Epithelial cell of esophagus (primary cell): ENCODE data around the gene BIRC5.
A peak's percentile ranks its signal among the peaks of the same experiment; 100 is the strongest.

Experiments used
- DNase-seq: peaks from one replicate; pipeline ENCODE4 v3.0.0; 2010; ENCODE audit warnings: low read depth
- H3K4me3 ChIP-seq: 2 replicates; pipeline ENCODE4 v1.5.1; 2011; ENCODE audit warnings: mild to moderate bottlenecking, low read length, control low read depth
- TF ChIP-seq, protein P1 (sequence below): IDR thresholded peaks from 2 replicates; pipeline ENCODE4 v1.5.1; 2011; ENCODE audit warnings: low read depth, mild to moderate bottlenecking, low read length, control low read depth, inconsistent platforms; ENCODE audit not compliant: insufficient read depth; ENCODE audit errors: missing control alignments

Gene BIRC5

DNA sequence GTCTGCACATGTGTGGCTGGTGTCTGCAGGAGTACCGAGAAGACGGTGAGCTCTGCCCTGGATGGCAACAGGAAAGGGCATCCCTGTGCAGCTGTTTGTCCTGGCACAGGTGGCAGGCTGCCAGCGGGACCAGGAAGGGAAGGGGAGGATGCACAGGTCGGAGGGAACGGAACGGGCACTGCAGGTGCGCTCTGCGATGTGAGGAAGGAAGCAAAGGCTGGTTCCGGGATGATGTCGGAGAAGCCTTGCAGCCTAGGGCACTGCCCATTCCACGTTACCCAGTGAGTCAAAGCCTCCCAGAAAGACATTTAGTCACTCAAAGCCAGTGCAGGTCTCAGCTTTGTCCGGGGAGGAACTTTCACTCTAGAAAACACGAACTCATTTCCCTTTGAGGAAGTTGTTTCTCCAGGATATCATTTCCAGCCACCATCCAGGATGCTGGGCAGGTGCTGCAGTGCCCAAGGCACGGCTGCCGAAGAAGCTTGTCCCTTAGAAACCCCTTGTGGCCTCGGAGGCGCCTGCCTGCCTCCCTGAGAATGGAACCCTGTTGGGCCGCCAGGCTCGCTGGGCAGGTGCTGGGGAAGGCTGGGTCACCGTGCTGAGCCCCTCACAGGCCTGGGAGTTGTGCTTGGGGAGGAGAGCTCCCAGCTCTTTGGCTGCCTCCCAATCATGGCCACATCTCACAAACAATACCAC, 12.9 kb downstream of the BIRC5 start:
- peak; percentile 72 for DNase-seq

GRCh38 chr17:78227455-78227916, 13.4 kb downstream of the BIRC5 start:
- DNase-seq, result no peak
- H3K4me3 ChIP-seq, result no peak overlapping the region
- TF ChIP-seq, protein P1, sequence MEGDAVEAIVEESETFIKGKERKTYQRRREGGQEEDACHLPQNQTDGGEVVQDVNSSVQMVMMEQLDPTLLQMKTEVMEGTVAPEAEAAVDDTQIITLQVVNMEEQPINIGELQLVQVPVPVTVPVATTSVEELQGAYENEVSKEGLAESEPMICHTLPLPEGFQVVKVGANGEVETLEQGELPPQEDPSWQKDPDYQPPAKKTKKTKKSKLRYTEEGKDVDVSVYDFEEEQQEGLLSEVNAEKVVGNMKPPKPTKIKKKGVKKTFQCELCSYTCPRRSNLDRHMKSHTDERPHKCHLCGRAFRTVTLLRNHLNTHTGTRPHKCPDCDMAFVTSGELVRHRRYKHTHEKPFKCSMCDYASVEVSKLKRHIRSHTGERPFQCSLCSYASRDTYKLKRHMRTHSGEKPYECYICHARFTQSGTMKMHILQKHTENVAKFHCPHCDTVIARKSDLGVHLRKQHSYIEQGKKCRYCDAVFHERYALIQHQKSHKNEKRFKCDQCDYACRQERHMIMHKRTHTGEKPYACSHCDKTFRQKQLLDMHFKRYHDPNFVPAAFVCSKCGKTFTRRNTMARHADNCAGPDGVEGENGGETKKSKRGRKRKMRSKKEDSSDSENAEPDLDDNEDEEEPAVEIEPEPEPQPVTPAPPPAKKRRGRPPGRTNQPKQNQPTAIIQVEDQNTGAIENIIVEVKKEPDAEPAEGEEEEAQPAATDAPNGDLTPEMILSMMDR, result no peak

More for the DNA sequence above, 12.9 kb downstream of the BIRC5 start:
- no peak overlapping the region for H3K4me3 ChIP-seq
- TF ChIP-seq, protein P1, result no peak

GRCh38 chr17:78228176-78228575, 14.1 kb downstream of the BIRC5 start:
- DNase-seq, result no peak
- TF ChIP-seq, protein P1, result no peak

DNA sequence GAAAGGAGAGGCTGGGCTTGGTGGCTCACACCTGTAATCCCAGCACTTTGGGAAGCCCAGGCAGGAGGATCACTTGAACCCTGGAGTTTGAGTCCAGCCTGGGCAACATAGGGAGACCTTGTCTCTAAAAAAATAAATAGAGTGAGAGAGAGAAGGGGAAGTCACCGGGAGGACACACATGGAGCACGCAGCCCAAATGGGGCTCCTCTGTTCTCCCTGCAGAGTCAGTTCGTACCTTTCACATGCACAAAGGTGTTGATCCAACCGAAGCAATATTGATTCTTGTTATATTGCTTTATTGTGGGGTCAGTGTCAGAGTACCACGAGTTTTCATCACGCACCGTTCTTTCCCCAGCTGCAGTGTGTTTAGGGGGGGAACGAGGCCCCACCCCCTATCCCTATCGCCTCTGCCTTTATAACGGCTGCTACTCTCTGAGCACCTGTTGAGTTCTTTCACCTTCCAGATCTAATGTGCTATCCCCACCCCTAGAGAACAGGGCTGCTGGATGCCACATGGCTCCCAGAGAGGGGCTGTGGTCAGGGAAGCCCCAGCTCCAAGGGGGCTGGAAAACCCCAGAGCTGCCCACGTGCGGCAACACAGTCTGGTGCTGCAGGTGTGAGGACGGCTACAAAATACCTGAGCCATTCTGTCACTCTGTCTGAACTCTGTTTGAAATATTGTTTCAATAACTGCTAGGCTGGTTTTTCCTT, 16.4 kb downstream of the BIRC5 start:
- DNase-seq, result no peak
- H3K4me3 ChIP-seq, result no peak overlapping the region
- TF ChIP-seq, protein P1, result no peak

More at GRCh38 chr17:78228176-78228575, 14.1 kb downstream of the BIRC5 start:
- H3K4me3 ChIP-seq, result no peak overlapping the region

- no peak for DNase-seq
- TF ChIP-seq, protein P1, result no peak
- no peak within 1 kb of the TSS for H3K4me3 ChIP-seq
Measured at GRCh38 chr17:78230996-78231935, 17.2 kb downstream of the BIRC5 start, which contains the start of gene TMEM235. Gene TMEM235, plus strand, starts transcription at chr17:78231631. Its CDS starts 393 bp downstream, at chr17:78232024.

- TF ChIP-seq, protein P1, result no peak
- H3K4me3 ChIP-seq, result no peak overlapping the region
- peak; percentile 24 for DNase-seq
Measured at GRCh38 chr17:78231991-78232858, 18.2 kb downstream of the BIRC5 start.
